Coronary artery (tissue), 2 donors: ENCODE measurements around the gene NUAK1.

Source experiments
- DNase-seq: peaks from one replicate; pipeline ENCODE4 v3.0.0-alpha.2; 2017; ENCODE audit warnings: low spot score
- H3K27ac ChIP-seq, 2 donors: fragments of 200-600 bp; sonication (generic); one replicate each; pipeline ENCODE4 v1.5.1; 2016 to 2019
- H3K4me3 ChIP-seq: fragments of 200-600 bp; sonication (generic); 2 replicates; pipeline ENCODE4 v1.5.1; 2016; ENCODE audit warnings: mild to moderate bottlenecking, moderate library complexity
- CTCF ChIP-seq: fragments of 200-600 bp; sonication (generic); IDR thresholded peaks from one replicate; pipeline ENCODE4 v1.5.1; 2019; ENCODE audit warnings: antibody characterized with exemption

NUAK1 gene

GRCh38 chr12:106113042-106113441, 25.7 kb downstream of the NUAK1 start:
- peak overlapping the region; percentile 87 to 96 for H3K27ac ChIP-seq

GRCh38 chr12:106112145-106112821, 26.5 kb downstream of the NUAK1 start:
- DNase-seq, result no peak
- TF ChIP-seq CTCF, result no peak
- Histone ChIP-seq H3K4me3 (no peak overlapping the region), H3K27ac (peak overlapping the region; percentile 87 to 96)

More at GRCh38 chr12:106113042-106113441, 25.7 kb downstream of the NUAK1 start:
- no peak for TF ChIP-seq CTCF
- H3K4me3 ChIP-seq, result no peak overlapping the region
- no peak for DNase-seq

GRCh38 chr12:106110626-106111300, 28.0 kb downstream of the NUAK1 start:
- DNase-seq, result no peak
- Histone ChIP-seq H3K27ac (peak overlapping the region; percentile 87 to 96), H3K4me3 (no peak overlapping the region)
- TF ChIP-seq CTCF, result no peak

GRCh38 chr12:106109168-106109910, 29.4 kb downstream of the NUAK1 start:
- Histone ChIP-seq H3K4me3 (no peak overlapping the region), H3K27ac (peak overlapping the region; percentile 87 to 96)
- no peak for TF ChIP-seq CTCF
- DNase-seq, result no peak

- peak overlapping the region; percentile 87 for H3K27ac ChIP-seq
- DNase-seq, result no peak
- TF ChIP-seq CTCF, result no peak
- H3K4me3 ChIP-seq, result no peak overlapping the region
Observed at GRCh38 chr12:106108185-106108835, 30.4 kb downstream of the NUAK1 start.

GRCh38 chr12:106107566-106107965, 31.2 kb downstream of the NUAK1 start:
- peak overlapping the region; percentile 87 for H3K27ac ChIP-seq
- H3K4me3 ChIP-seq, result peak overlapping the region; percentile 3
- no peak for TF ChIP-seq CTCF

More at GRCh38 chr12:106107566-106107965, 31.2 kb downstream of the NUAK1 start:
- no peak for DNase-seq
